Mesothelial cell of epicardium (in vitro differentiated cells): ENCODE measurements around the gene ARMC2. TPM values are rescaled to one million over a fixed set of nuclear protein-coding genes. Genes with fewer than 3 reads are reported as not detected.
"Not testable (repeated sequence)": the region's sequence is repeated elsewhere in the genome, so short reads cannot be mapped to it uniquely, and the experiment has no call there.

ENCODE experiments used
- DNase-seq, 2 experiments: peaks; one replicate each; pipeline ENCODE4 v3.0.0; 2021; ENCODE audit warnings: low spot score in 2 of 2; ENCODE audit not compliant: unreplicated experiment in 2 of 2
- H3K27ac Mint-ChIP-seq: 2 replicates; pipeline ENCODE4 v1.8.0; 2021; ENCODE audit warnings: mixed read lengths
- H3K27me3 Mint-ChIP-seq: 2 replicates; pipeline ENCODE4 v1.8.0; 2021; ENCODE audit warnings: low read depth, mixed read lengths
- H3K36me3 Mint-ChIP-seq: 2 replicates; pipeline ENCODE4 v1.8.0; 2021; ENCODE audit warnings: mixed read lengths
- H3K4me1 Mint-ChIP-seq: 2 replicates; pipeline ENCODE4 v1.8.0; 2021; ENCODE audit warnings: mixed read lengths
- H3K4me3 Mint-ChIP-seq: 2 replicates; pipeline ENCODE4 v1.8.0; 2021; ENCODE audit warnings: mild to moderate bottlenecking, moderate library complexity, mixed read lengths
- H3K9me3 Mint-ChIP-seq: 2 replicates; pipeline ENCODE4 v1.8.0; 2021; ENCODE audit warnings: mixed read lengths
- CTCF ChIP-seq: fragments of 200-600 bp; sonication (generic); IDR thresholded peaks from one replicate; pipeline ENCODE4 v1.5.0; 2021; ENCODE audit warnings: antibody characterized with exemption; ENCODE audit not compliant: unreplicated experiment
- total RNA-seq: library from RNA; stranded (reverse); gene quantifications from 3 replicates; pipeline ENCODE4 v1.2.1, GENCODE V29; 2021

ARMC2 gene
- total RNA-seq, 1 donor from 2014 or later = 16.5 TPM

GRCh38 chr6:108850669-108851465, 2.6 kb downstream of the ARMC2 start:
- Mint-ChIP-seq H3K4me1 (peaks cover 11% of the 10 kb centered on the region), H3K4me3 (no peak overlapping the region), H3K27ac (no peak overlapping the region), H3K27me3 (no peaks in the 10 kb centered on the region), H3K9me3 (peaks cover 8% of the 10 kb centered on the region), H3K36me3 (peaks cover 19% of the 10 kb centered on the region)
- no peak for TF ChIP-seq CTCF
- DNase-seq = no peak

- Mint-ChIP-seq H3K27ac (no peak overlapping the region), H3K9me3 (peaks cover 17% of the 10 kb centered on the region), H3K36me3 (peaks cover 28% of the 10 kb centered on the region), H3K4me3 (no peak overlapping the region), H3K27me3 (no peaks in the 10 kb centered on the region), H3K4me1 (peaks cover 11% of the 10 kb centered on the region)
- no peak for DNase-seq
- TF ChIP-seq CTCF = no peak
Measured at GRCh38 chr6:108851756-108852155, 3.5 kb downstream of the ARMC2 start.

GRCh38 chr6:108853077-108853476, 4.9 kb downstream of the ARMC2 start:
- no peaks in the 10 kb centered on the region for H3K27me3 Mint-ChIP-seq
- no peak overlapping the region for H3K27ac Mint-ChIP-seq
- DNase-seq = no peak
- H3K4me3 Mint-ChIP-seq = no peak overlapping the region
- H3K9me3 Mint-ChIP-seq = peaks cover 27% of the 10 kb centered on the region
- peaks cover 4% of the 10 kb centered on the region for H3K4me1 Mint-ChIP-seq
- H3K36me3 Mint-ChIP-seq = peaks cover 40% of the 10 kb centered on the region
- no peak for TF ChIP-seq CTCF

- Mint-ChIP-seq H3K9me3 (peaks cover 1% of the 10 kb centered on the region), H3K36me3 (peaks cover 39% of the 10 kb centered on the region), H3K27me3 (no peaks in the 10 kb centered on the region), H3K4me3 (no peak overlapping the region), H3K27ac (no peak overlapping the region), H3K4me1 (no peaks in the 10 kb centered on the region)
- TF ChIP-seq CTCF = no peak
- DNase-seq = no peak
Measured at GRCh38 chr6:108862479-108863191, 14.4 kb downstream of the ARMC2 start.

GRCh38 chr6:108865751-108866286, 17.6 kb downstream of the ARMC2 start:
- H3K4me1 Mint-ChIP-seq, H3K27me3 Mint-ChIP-seq, H3K4me3 Mint-ChIP-seq, H3K9me3 Mint-ChIP-seq, DNase-seq, H3K27ac Mint-ChIP-seq: not testable (repeated sequence)
- peaks cover 21% of the 10 kb centered on the region for H3K36me3 Mint-ChIP-seq

GRCh38 chr6:108866798-108867197, 18.6 kb downstream of the ARMC2 start:
- Mint-ChIP-seq H3K9me3 (no peaks in the 10 kb centered on the region), H3K4me1 (peaks cover 5% of the 10 kb centered on the region), H3K36me3 (peaks cover 20% of the 10 kb centered on the region), H3K27ac (no peak overlapping the region), H3K27me3 (no peaks in the 10 kb centered on the region), H3K4me3 (no peak overlapping the region)
- DNase-seq = no peak
- no peak for TF ChIP-seq CTCF
